Panc1 (cell line): Measurements from ENCODE around the gene POU2F1. TPM values are rescaled to one million over a fixed set of nuclear protein-coding genes. Genes with fewer than 3 reads are reported as not detected.
A peak's percentile ranks its signal among the peaks of the same experiment; 100 is the strongest.

Experiments
- ATAC-seq: fragments of 200-7000 bp; cut with Tn5 transposase; 2 replicates; pipeline ENCODE4 v1.9.1; 2020; ENCODE audit warnings: mild to moderate bottlenecking, moderate library complexity
- Bru-seq: library from RNA; stranded (reverse); fragments of 400-500 nt; gene quantifications from one replicate; lab custom pipeline; 2021; lab: Mats Ljungman, UMichigan
- BruChase-seq, 2 experiments: library from RNA; stranded (reverse); fragments of 400-500 nt; gene quantifications; one replicate each; lab custom pipeline; 2021; lab: Mats Ljungman, UMichigan
- BruUV-seq: library from RNA; stranded (reverse); fragments of 400-500 nt; replicated peaks from 2 replicates; lab custom pipeline; 2021; lab: Mats Ljungman, UMichigan
- CTCF ChIA-PET: fragments of 300-600 bp; sonication (Branson Sonifier 250); formaldehyde crosslinking; loops from one replicate; lab custom pipeline; 2022; ENCODE audit warnings: antibody characterized with exemption; lab: Charles Lee
- POLR2A ChIA-PET: fragments of 300-600 bp; sonication (Branson Sonifier 250); formaldehyde crosslinking; loops from one replicate; lab custom pipeline; 2022; ENCODE audit warnings: antibody characterized with exemption; lab: Charles Lee
- DNase-seq: peaks from one replicate; pipeline ENCODE4 v3.0.0-alpha.2; 2010; ENCODE audit warnings: low read depth, low spot score
- H3K27ac ChIP-seq: 2 replicates; pipeline ENCODE4 v1.5.1; 2011; ENCODE audit warnings: mild to moderate bottlenecking, low read length, inconsistent platforms
- H3K27me3 ChIP-seq: fragments of 200-500 bp; sonication (Bioruptor generic); 2 replicates; pipeline ENCODE4 v1.6.0; 2014; ENCODE audit warnings: low read length, inconsistent platforms; ENCODE audit not compliant: control insufficient read depth, insufficient read depth
- H3K36me3 ChIP-seq: fragments of 200-500 bp; sonication (Bioruptor generic); 2 replicates; pipeline ENCODE4 v1.5.1; 2014; ENCODE audit warnings: inconsistent platforms, mild to moderate bottlenecking, low read length, moderate library complexity; ENCODE audit not compliant: control insufficient read depth, insufficient read depth
- H3K4me1 ChIP-seq: 2 replicates; pipeline ENCODE4 v1.5.1; 2011; ENCODE audit warnings: inconsistent platforms, mild to moderate bottlenecking, low read length, moderate library complexity; ENCODE audit not compliant: control insufficient read depth, insufficient read depth
- H3K4me3 ChIP-seq, 2 experiments: 2 replicates each; pipeline ENCODE4 v1.5.1; 2011 to 2012; ENCODE audit warnings: low read depth in 2 of 2, low read length in 2 of 2, mild to moderate bottlenecking in 2 of 2, inconsistent platforms in 1 of 2, moderate library complexity in 1 of 2
- H3K9me3 ChIP-seq: fragments of 200-500 bp; sonication (Bioruptor generic); 2 replicates; pipeline ENCODE4 v1.5.1; 2014; ENCODE audit warnings: low read depth, mild to moderate bottlenecking, inconsistent platforms, low read length, moderate library complexity; ENCODE audit not compliant: control insufficient read depth, insufficient read depth
- POLR2AphosphoS5 ChIP-seq: IDR thresholded peaks from 2 replicates; pipeline ENCODE4 v1.6.1; 2012; ENCODE audit warnings: mild to moderate bottlenecking, low read depth, low read length, moderate library complexity
- SIN3A ChIP-seq: IDR thresholded peaks from 2 replicates; pipeline ENCODE4 v1.6.1; 2012; ENCODE audit warnings: low read depth, mild to moderate bottlenecking, low read length, moderate library complexity, borderline replicate concordance; ENCODE audit not compliant: insufficient read depth
- TCF7L2 ChIP-seq: IDR thresholded peaks from 2 replicates; pipeline ENCODE4 v1.6.1; 2011; ENCODE audit warnings: mild to moderate bottlenecking, low read depth, low read length, inconsistent platforms
- in situ Hi-C: cut with HindIII; loops from 2 replicates; pipeline ENCODE4 v1.10.0; 2016; ENCODE audit warnings: low sequenced_read_pairs, low pct_unique_long_range_greater_than_20kb
- intact Hi-C: fragments of 100-400 bp; cut with micrococcal nuclease; formaldehyde crosslinking; loops from one replicate; pipeline ENCODE4 v1.10.0; 2022; ENCODE audit not compliant: unreplicated experiment
- long read RNA-seq: library from polyadenylated mRNA; unstranded; transcript quantifications from one replicate; pipeline ENCODE4 v2.0.0, GENCODE V29; 2021; ENCODE audit not compliant: unreplicated experiment
- polyA plus RNA-seq: library from polyadenylated mRNA; unstranded; fragments of >200 nt; gene quantifications from one replicate; pipeline ENCODE4 v1.2.1, GENCODE V29; 2012; ENCODE audit warnings: missing spikeins; ENCODE audit not compliant: insufficient read length
- total RNA-seq: library from RNA; stranded (reverse); gene quantifications from one replicate; pipeline ENCODE4 v1.2.1, GENCODE V29; 2021; ENCODE audit not compliant: unreplicated experiment
- TF ChIP-seq, protein P1 (sequence below): fragments of 450-650 bp; IDR thresholded peaks from 2 replicates; pipeline ENCODE4 v1.5.1; 2017; ENCODE audit warnings: mild to moderate bottlenecking
- TF ChIP-seq, protein P2 (sequence below), 2 experiments: IDR thresholded peaks; 2 replicates each; pipeline ENCODE4 v1.6.1; 2011 to 2012; ENCODE audit warnings: low read depth in 2 of 2, control low read depth in 1 of 2, low read length in 1 of 2, mild to moderate bottlenecking in 1 of 2, moderate library complexity in 1 of 2; ENCODE audit not compliant: insufficient read depth in 1 of 2

POU2F1 gene
- total RNA-seq, result 17.1 TPM
- polyA plus RNA-seq, result 2.7 TPM
- Bru-seq, nascent RNA, result percentile 84 among the genes with signal in this experiment
- percentile 81 among the genes with signal in this experiment for BruChase-seq, experiment 1, labeled RNA remaining after a 2-hour chase
- BruChase-seq, experiment 2, labeled RNA remaining after a 6-hour chase, result percentile 75 among the genes with signal in this experiment
- long read RNA-seq, full-length matches to known transcripts, result 4 of 14 reads
- long read RNA-seq, partial matches to known transcripts, result 3 of 14 reads
- long read RNA-seq, other reads (novel, unspliced or antisense), result 7 of 14 reads

DNA sequence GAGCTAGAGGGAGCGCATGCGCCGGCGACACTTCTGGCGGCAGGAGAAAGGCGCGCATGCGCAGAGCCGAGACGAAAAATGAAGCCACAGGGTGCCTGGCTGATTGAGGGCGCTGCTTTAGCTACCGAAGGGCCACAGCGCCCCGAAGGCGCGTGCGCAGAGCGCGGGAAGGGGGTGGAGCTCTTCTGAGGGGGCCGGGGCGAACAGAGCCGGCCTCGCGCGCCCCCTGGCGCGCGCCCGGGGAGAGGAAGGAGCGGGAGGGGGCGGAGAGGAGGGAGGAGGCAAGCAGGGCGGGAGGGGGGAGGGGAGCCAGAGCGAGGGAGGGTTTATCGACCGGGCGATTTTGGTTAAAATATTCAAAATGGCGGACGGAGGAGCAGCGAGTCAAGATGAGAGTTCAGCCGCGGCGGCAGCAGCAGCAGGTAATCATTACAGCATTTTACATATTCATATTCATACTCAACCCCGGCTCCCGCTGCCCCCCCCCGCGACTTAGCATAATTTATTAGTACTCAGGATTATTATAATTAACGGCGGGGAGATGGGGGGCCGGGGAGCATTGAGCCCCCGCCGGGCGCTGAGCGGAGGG lies at the start of gene POU2F1:
Gene POU2F1 (plus strand): TSS at position 350 of the 589 bp plus-strand sequence. CDS start 12 bp downstream, at position 362.
- Histone ChIP-seq H3K9me3 (no peaks in the 10 kb centered on the region), H3K27me3 (no peaks in the 10 kb centered on the region), H3K4me1 (peaks cover 23% of the 10 kb centered on the region), H3K4me3 (peak within 1 kb of the TSS; percentile 95 to 99), H3K36me3 (no peaks in the 10 kb centered on the region), H3K27ac (peak within 1 kb of the TSS; percentile 95)
- CTCF ChIA-PET, result interaction anchor here (0.6 to 1.1 kb wide), 31 partner anchors 9 to 1760 kb away, joined by 3 to 14 read pairs (median 6); partner anchors contain the start of gene CREG1
- TF ChIP-seq SIN3A (no peak), POLR2AphosphoS5 (0 out of 2 replicates have a peak, but pooled peaks have one; percentile 59)
- TF ChIP-seq, protein P1, sequence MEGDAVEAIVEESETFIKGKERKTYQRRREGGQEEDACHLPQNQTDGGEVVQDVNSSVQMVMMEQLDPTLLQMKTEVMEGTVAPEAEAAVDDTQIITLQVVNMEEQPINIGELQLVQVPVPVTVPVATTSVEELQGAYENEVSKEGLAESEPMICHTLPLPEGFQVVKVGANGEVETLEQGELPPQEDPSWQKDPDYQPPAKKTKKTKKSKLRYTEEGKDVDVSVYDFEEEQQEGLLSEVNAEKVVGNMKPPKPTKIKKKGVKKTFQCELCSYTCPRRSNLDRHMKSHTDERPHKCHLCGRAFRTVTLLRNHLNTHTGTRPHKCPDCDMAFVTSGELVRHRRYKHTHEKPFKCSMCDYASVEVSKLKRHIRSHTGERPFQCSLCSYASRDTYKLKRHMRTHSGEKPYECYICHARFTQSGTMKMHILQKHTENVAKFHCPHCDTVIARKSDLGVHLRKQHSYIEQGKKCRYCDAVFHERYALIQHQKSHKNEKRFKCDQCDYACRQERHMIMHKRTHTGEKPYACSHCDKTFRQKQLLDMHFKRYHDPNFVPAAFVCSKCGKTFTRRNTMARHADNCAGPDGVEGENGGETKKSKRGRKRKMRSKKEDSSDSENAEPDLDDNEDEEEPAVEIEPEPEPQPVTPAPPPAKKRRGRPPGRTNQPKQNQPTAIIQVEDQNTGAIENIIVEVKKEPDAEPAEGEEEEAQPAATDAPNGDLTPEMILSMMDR, result peak; percentile 93
- ATAC-seq (peak; percentile 90), DNase-seq (peak; percentile 92)
- in situ Hi-C loops, result no loop called here
- no TSS peak for BruUV-seq
- intact Hi-C loops, result no loop called here
- POLR2A ChIA-PET, result interaction anchor here (0.5 to 0.8 kb wide), 11 partner anchors 12 to 1481 kb away, joined by 3 to 15 read pairs (median 4); no protein-coding TSS in a partner anchor

DNA sequence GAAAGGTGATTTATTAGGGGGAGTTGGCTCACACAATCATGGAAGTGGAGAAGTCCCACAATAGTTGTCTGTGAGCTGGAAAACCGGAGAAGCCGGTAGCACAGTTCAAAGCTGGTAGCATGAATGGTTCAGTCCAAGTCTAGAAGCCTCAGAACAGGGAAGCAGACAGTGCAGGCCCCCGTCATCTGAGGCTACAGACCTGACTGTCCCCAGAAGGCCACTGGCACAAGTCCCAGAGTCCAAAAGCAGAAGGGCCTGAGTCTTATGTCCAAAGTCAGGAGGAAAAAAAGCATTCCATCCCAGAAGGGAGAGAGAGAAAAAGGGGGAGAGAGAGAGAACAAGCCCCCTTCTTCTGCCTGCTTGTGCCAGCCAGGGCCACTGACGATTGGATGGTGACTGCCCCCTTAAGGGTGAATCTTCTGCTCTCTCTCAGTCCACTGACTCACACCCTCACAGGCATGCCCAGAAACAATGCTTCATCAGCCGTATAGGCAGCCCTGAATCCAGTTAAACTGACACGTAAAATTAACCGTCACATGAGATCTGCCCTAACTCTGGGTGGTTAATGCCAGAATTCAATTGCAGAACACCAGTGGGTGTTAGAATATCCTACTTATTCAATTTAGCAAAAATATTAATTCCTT lies 49.3 kb upstream of the POU2F1 start:
- POLR2A ChIA-PET, result no interaction called here
- Histone ChIP-seq H3K4me1 (no peaks in the 10 kb centered on the region), H3K9me3 (no peaks in the 10 kb centered on the region), H3K4me3 (no peak overlapping the region), H3K36me3 (no peaks in the 10 kb centered on the region), H3K27ac (no peak overlapping the region), H3K27me3 (no peaks in the 10 kb centered on the region; the same call in 1 of the 2 replicates)
- DNase-seq (no peak), ATAC-seq (no peak)
- in situ Hi-C loops (no loop called here), intact Hi-C loops (no loop called here)
- CTCF ChIA-PET, result no interaction called here
- no TSS peak for BruUV-seq
- TF ChIP-seq, protein P1, result no peak
- TF ChIP-seq, protein P2, sequence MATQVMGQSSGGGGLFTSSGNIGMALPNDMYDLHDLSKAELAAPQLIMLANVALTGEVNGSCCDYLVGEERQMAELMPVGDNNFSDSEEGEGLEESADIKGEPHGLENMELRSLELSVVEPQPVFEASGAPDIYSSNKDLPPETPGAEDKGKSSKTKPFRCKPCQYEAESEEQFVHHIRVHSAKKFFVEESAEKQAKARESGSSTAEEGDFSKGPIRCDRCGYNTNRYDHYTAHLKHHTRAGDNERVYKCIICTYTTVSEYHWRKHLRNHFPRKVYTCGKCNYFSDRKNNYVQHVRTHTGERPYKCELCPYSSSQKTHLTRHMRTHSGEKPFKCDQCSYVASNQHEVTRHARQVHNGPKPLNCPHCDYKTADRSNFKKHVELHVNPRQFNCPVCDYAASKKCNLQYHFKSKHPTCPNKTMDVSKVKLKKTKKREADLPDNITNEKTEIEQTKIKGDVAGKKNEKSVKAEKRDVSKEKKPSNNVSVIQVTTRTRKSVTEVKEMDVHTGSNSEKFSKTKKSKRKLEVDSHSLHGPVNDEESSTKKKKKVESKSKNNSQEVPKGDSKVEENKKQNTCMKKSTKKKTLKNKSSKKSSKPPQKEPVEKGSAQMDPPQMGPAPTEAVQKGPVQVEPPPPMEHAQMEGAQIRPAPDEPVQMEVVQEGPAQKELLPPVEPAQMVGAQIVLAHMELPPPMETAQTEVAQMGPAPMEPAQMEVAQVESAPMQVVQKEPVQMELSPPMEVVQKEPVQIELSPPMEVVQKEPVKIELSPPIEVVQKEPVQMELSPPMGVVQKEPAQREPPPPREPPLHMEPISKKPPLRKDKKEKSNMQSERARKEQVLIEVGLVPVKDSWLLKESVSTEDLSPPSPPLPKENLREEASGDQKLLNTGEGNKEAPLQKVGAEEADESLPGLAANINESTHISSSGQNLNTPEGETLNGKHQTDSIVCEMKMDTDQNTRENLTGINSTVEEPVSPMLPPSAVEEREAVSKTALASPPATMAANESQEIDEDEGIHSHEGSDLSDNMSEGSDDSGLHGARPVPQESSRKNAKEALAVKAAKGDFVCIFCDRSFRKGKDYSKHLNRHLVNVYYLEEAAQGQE (IDR thresholded peaks at IDR 0.05; ENCODE audit: insufficient read depth in 1 of 2, low read depth in 2 of 2, low read length in 1 of 2), result no peak
- TF ChIP-seq SIN3A (no peak), TCF7L2 (no peak), POLR2AphosphoS5 (no peak)
